NCI-H345 treated with DMSO at 0.1 percent for 48 hours (cell line): ENCODE data around the gene OR4F16.
"Not testable (repeated sequence)": the region's sequence is repeated elsewhere in the genome, so short reads cannot be mapped to it uniquely, and the experiment has no call there.

Experiments
- DNase-seq: peaks from one replicate; lab custom pipeline; 2025; ENCODE audit not compliant: unreplicated experiment; lab: John Stamatoyannopoulos, UW

OR4F16 gene

GRCh38 chr1:686554-686953 lies at the start of gene OR4F16:
Gene OR4F16 (minus strand): TSS chr1:686654. CDS start chr1:686654, 0 bp downstream.
- DNase-seq, result not testable (repeated sequence)

- not testable (repeated sequence) for DNase-seq
These were observed 47.2 kb upstream of the OR4F16 start for GRCh38 chr1:733649-734048.

DNA sequence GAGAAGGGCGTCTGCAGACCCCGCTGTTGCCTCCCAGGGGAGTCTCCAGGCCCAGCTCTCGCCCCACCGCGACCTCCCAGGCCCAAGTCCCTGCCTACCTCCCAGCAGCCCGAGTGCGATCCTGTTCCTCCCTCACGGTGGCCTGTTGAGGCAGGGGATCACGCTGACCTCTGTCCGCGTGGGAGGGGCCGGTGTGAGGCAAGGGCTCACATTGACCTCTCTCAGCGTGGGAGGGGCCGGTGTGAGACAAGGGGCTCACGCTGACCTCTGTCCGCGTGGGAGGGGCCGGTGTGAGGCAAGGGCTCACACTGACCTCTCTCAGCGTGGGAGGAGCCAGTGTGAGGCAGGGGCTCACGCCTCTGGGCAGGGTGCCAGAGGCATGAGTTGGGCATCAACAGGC lies 40.6 kb upstream of the OR4F16 start:
- not testable (repeated sequence) for DNase-seq
